Measurements from ENCODE around the gene FUT7. TPM values are rescaled to one million over a fixed set of nuclear protein-coding genes. Genes with fewer than 3 reads are reported as not detected.

FUT7 gene
- total and polyA plus RNA-seq, 2 of the 13 experiments (the other 11 are each of a cell fraction or from before 2014, with no cell fraction given), result 0.05 TPM; not detected in 1

- Histone ChIP-seq H3K4me1 (ENCODE audit: insufficient read depth, low read length) (peaks cover 27% of the 10 kb centered on the region), H4K20me1 (ENCODE audit: insufficient read depth, low read length) (no peaks in the 10 kb centered on the region; the same call in 1 of the 2 replicates), H3K36me3 (replicated peaks in 1 of 2; ENCODE audit: control insufficient read depth in 1 of 2, insufficient read depth in 2 of 2, low read length in 2 of 2) (no peaks in the 10 kb centered on the region), H3K4me2 (ENCODE audit: low read depth, low read length) (no peak overlapping the region), H2AFZ (ENCODE audit: low read length) (no peak overlapping the region), H3K27ac (ENCODE audit: extremely low read length, insufficient read depth, low read length) (no peak overlapping the region), H3K9me3 (ENCODE audit: low read length) (no peaks in the 10 kb centered on the region), H3K4me3 (replicated peaks in 1 of 3; ENCODE audit: insufficient read depth in 1 of 3, low read depth in 2 of 3, low read length in 3 of 3) (no peak overlapping the region), H3K9ac (ENCODE audit: insufficient read depth, low read depth, low read length) (no peak overlapping the region), H3K79me2 (ENCODE audit: insufficient read depth, low read length) (peaks cover 9% of the 10 kb centered on the region), H3K27me3 (ENCODE audit: control insufficient read depth in 1 of 2, insufficient read depth in 2 of 2, low read length in 2 of 2) (peaks cover 0 to 5% of the 10 kb centered on the region in 2 experiments; a peak in 2 of 5 replicates)
- intact Hi-C loops (cut with micrococcal nuclease; ENCODE audit: unreplicated experiment) (no loop called here), in situ Hi-C loops (cut with HindIII; ENCODE audit: extremely low pct_ligation_motif_present, low pct_unique_long_range_greater_than_20kb) (no loop called here)
- DNase-seq (ENCODE audit: low spot score) (no peak), ATAC-seq (no peak), FAIRE-seq (no peak)
- POLR2A ChIA-PET, result no interaction called here
- CTCF ChIA-PET (ENCODE audit: low intra/inter-chr PET ratio, low total read pairs), result interaction anchor here (1.4 to 2.3 kb wide), 3 partner anchors 14 to 17 kb away, joined by 5 to 12 read pairs (median 11); no protein-coding TSS in a partner anchor
- BruUV-seq (replicated peaks), result no TSS peak
- 68% methylated on average over 3 of the region's 5 CpGs for WGBS (ENCODE audit: low lambda C conversion rate)
- TF ChIP-seq PATZ1 (CRISPR knock-in tag; IDR thresholded peaks at IDR 0.05), result no peak
- no peak for TF ChIP-seq ZNF850 (CRISPR knock-in tag; conservative IDR thresholded peaks at IDR 0.05)
- TF ChIP-seq ZBTB42 (CRISPR knock-in tag; IDR thresholded peaks at IDR 0.05), result no peak
- TF ChIP-seq ZNF142 (CRISPR knock-in tag; IDR thresholded peaks at IDR 0.05), result no peak
- TF ChIP-seq YY1 (IDR thresholded peaks at IDR 0.05; ENCODE audit: insufficient read depth, insufficient replicate concordance, low read depth, low read length), result no peak
- no peak for TF ChIP-seq ZNF740 (CRISPR knock-in tag; IDR thresholded peaks at IDR 0.05)
- no peak for TF ChIP-seq ZNF484 (CRISPR knock-in tag; IDR thresholded peaks at IDR 0.05; ENCODE audit: borderline replicate concordance, low read depth)
- no peak for TF ChIP-seq ARHGAP35 (CRISPR knock-in tag; IDR thresholded peaks at IDR 0.05; ENCODE audit: borderline replicate concordance)
- TF ChIP-seq MEIS1 (CRISPR knock-in tag; IDR thresholded peaks at IDR 0.05; ENCODE audit: borderline replicate concordance), result no peak
- TF ChIP-seq ZNF543 (CRISPR knock-in tag; IDR thresholded peaks at IDR 0.05), result no peak
- TF ChIP-seq PCBP2 (optimal IDR thresholded peaks at IDR 0.05; ENCODE audit: low read depth, low read length, poor library complexity, severe bottlenecking), result no peak
- no peak for TF ChIP-seq CEBPB (IDR thresholded peaks at IDR 0.05; ENCODE audit: borderline replicate concordance, low read depth, low read length)
- TF ChIP-seq PHF20 (CRISPR knock-in tag; IDR thresholded peaks at IDR 0.05), result no peak
- no peak for TF ChIP-seq KLF12 (CRISPR knock-in tag; IDR thresholded peaks at IDR 0.05; ENCODE audit: borderline replicate concordance)
- no peak for TF ChIP-seq MTERF4 (CRISPR knock-in tag; IDR thresholded peaks at IDR 0.05)
Measured at GRCh38 chr9:137050570-137050969, 18.7 kb upstream of the FUT7 start.
